HPDE6-E6E7 (cell line): Measurements from ENCODE around the gene RAC2.

Experiments used
- DNase-seq: peaks from one replicate; pipeline ENCODE4 v3.0.0; 2011; ENCODE audit warnings: missing footprints; ENCODE audit errors: extremely low spot score

Gene RAC2

GRCh38 chr22:37221424-37222333, 22.4 kb downstream of the RAC2 start:
- no peak for DNase-seq

GRCh38 chr22:37220543-37220981, 23.5 kb downstream of the RAC2 start:
- DNase-seq: no peak

- no peak for DNase-seq
Observed at GRCh38 chr22:37219533-37219932, 24.5 kb downstream of the RAC2 start.

- DNase-seq: no peak
Observed at GRCh38 chr22:37218771-37219411, 25.2 kb downstream of the RAC2 start.

GRCh38 chr22:37218399-37218770, 25.7 kb downstream of the RAC2 start:
- DNase-seq: no peak

GRCh38 chr22:37215890-37216289, 28.2 kb downstream of the RAC2 start:
- no peak for DNase-seq

- no peak for DNase-seq
Observed at GRCh38 chr22:37214731-37215030, 29.4 kb downstream of the RAC2 start.

- no peak for DNase-seq
Observed at GRCh38 chr22:37213941-37214730, 29.9 kb downstream of the RAC2 start.

GRCh38 chr22:37213218-37213855, 30.7 kb downstream of the RAC2 start:
- DNase-seq: no peak

GRCh38 chr22:37212174-37212906, 31.7 kb downstream of the RAC2 start, which contains the start of gene SSTR3:
SSTR3 (minus strand) TSS chr22:37212477; CDS start chr22:37207803, 4,674 bp downstream.
- no peak for DNase-seq

DNA sequence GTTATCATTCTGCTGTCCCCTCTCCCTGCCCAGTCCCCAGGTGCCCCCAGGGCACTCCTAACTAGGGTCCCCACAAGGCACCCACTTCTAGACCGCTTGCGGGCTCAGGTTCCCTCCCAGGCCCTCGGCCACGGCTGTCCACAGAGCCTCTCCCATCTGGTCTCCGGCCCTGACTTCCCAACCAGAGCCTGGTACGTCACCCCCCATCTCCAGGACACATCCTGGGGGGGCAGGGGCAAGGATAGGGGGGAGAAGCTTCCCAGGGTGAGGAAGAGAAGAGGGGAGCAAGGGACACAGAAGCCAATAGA, 32.2 kb downstream of the RAC2 start:
- no peak for DNase-seq

DNA sequence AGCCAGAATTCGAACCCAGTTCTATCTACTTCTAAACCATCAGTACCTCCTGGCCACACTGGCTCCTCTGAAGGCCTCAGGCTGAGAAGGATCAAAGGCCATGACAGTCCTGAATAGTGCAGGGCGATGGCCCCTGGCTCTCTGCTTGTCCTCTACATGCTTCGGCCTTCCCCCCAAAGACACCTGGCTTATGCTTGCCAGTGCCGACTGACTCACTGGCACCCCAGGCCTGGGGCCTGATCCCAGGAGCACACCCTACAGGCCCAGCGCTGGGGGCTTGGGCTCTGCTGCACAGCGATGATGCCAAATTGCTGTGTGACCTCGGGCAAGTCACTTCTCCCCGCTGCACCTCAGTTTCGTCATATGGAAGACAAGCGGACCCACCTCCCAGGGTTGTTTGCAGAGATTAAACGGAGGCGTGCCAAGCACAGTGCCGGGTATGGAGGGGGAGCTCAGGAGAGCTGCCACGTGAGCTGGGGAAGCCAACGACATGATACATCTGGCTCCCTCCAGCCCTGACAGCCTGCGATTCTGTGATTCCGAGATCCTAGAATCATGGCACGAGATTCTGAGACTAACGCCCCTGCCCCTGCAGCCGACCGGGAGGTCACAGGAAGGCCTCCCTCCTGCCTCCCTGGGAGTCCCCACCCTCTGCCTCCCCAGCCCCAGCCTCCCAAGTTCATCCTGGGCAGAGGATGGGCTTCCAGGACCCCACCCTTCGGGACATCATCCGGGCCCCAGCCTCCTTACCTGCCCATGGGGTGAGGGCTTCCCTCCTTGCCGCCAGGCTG, 32.8 kb downstream of the RAC2 start:
- no peak for DNase-seq

GRCh38 chr22:37210041-37210803, 33.8 kb downstream of the RAC2 start:
- DNase-seq: no peak

GRCh38 chr22:37209140-37209845, 34.8 kb downstream of the RAC2 start:
- DNase-seq: no peak

DNA sequence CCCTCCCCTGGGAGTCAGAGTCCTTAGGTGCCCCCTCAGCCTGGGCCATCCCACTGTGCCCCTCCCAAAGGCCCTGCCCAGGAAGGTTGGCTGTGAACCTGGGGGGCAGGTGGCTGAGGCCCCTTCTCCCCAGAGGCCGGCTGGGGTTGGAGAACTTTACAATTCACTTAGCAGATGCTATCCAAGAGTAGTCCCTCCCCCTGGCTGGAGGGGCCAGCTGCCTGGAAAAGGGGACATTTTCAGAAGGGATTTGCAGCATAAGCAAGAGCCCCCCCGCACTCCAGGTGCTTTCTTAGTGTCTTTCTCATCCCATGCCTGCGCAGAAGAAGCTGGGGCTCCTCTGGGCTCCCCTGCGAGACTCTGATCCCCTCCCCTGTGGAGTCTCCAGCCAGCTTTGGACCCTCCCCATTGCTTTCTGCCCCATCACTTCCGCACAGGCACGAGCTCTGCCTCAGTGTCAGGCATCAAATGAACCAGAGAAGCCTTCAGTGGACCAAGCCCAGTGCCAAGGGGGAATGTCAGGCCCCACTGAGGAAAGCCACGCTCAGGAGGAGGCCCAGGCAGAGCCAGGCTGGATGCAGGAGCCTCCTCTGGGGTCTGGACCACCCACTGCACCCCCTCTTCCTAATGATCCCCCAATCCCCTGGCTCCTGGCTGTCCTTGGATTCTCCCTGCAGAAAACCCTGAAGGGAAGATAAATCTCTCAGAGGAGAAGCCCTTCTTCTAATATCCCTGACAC, 35.5 kb downstream of the RAC2 start:
- DNase-seq: no peak

DNA sequence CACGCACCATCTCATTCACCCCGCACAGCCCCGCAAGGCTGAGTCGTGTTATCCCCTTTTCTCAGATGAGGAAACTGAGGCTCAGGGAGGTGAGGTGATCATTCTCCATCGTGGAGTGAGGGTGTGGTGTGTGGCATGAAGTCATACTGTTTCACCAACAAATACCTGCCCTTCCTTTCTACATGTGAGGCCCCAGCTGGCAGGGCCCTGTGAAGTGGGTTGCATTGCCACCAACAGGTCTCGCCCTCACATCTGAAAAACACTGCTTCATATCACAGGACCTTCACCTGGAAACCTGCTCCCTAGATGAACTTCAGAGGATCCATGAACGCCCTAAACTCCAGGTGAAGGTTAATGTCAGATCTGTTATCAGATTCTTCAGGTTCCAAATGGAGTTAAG, 36.1 kb downstream of the RAC2 start:
- no peak for DNase-seq

DNA sequence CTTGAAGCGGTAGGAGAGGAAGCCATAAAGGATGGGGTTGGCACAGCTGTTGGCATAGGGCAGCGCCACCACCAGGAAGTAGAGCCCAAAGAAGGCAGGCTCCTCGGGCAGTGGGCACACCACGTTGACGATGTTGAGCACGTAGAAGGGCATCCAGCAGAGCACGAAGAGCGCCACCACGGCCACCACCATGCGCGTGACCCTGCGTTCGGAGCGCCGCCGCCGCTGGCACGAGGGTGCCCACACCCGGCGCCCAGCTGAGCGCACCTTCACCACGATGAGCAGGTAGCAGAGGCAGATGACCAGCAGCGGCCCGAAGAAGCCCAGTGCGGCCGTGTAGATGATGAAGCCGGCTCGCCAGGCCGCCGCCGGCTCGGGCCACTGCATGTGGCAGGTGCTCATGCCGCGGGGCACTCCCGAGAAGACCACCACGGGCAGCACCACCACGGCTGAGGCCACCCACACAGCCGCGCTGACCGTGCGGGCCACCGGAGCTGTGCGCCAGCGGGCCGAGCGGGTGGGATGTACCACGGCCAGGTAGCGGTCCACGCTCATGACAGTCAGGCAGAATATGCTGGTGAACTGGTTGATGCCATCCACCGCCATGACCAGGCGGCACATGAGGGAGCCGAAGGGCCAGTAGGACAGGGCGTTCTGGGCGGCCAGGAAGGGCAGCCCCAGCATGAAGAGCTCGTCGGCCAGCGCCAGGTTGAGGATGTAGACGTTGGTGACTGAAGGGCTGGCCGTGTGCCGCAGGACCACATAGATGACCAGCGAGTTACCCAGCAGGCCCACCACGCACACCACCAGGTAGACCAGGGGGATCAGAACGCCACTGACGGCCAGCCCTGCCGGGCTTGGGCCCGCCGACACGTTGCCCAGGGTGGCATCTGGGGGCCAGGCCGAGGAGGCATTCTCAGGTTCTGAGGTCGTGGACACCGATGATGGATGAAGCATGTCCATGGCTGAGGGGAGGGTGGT, 36.9 kb downstream of the RAC2 start:
- DNase-seq: no peak
